Astrocyte of the spinal cord (primary cell): ENCODE data around the gene SLC34A1.
"Not testable (repeated sequence)": the region's sequence is repeated elsewhere in the genome, so short reads cannot be mapped to it uniquely, and the experiment has no call there.

Experiments
- DNase-seq: peaks from one replicate; pipeline ENCODE4 v3.0.0; 2011; ENCODE audit warnings: low read depth, low spot score
- H3K4me3 ChIP-seq: 2 replicates; pipeline ENCODE4 v1.5.1; 2011; ENCODE audit warnings: low read depth, mild to moderate bottlenecking, low read length, moderate library complexity
- in situ Hi-C: cut with HindIII; loops from 2 replicates; pipeline ENCODE4 v1.10.0; 2017; ENCODE audit warnings: low sequenced_read_pairs
- TF ChIP-seq, protein P1 (sequence below): IDR thresholded peaks from 2 replicates; pipeline ENCODE4 v1.5.1; 2012; ENCODE audit warnings: low read depth, mild to moderate bottlenecking, low read length, inconsistent platforms

Gene SLC34A1

DNA sequence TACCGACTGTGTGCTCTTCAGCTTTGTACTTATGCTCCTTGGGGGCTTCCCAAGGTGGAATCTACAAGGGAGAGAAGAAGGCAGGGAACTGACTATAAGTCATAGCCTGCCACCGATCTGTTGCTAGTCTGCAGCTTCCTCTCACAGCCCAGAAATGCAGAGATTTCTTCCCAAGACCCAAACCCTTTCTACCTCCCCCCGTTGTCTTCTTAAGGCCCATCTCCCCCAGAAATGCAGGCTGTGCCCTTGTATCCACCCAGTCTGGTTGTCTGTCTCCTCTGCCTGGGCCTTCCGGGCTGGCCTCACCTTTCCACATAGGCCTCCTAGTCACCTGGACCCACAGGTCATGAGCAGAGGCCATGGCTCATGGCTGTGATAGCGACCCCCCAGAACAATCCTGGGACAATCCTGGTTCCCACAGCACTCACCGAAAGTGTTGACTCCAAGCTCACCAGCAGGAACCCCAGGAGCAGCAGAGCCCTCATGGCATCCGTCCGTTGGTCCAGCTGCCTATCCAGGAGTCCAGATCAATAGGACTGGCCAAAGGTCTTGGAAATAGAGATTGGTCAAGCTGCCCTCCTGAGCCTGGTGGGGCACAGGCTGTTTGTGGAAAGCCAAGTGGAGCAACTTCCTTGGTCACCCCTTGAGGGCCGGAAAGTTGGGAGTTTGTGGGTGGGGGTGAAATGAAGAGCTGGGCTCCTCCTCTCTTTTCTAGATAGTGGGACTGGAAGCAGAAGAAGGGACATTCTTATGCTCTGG, 25.0 kb downstream of the SLC34A1 start, which contains the start of gene F12:
TSS of gene F12 (minus strand) at position 522 of the 759 bp plus-strand sequence. CDS start at position 485, 37 bp downstream.
- TF ChIP-seq, protein P1, sequence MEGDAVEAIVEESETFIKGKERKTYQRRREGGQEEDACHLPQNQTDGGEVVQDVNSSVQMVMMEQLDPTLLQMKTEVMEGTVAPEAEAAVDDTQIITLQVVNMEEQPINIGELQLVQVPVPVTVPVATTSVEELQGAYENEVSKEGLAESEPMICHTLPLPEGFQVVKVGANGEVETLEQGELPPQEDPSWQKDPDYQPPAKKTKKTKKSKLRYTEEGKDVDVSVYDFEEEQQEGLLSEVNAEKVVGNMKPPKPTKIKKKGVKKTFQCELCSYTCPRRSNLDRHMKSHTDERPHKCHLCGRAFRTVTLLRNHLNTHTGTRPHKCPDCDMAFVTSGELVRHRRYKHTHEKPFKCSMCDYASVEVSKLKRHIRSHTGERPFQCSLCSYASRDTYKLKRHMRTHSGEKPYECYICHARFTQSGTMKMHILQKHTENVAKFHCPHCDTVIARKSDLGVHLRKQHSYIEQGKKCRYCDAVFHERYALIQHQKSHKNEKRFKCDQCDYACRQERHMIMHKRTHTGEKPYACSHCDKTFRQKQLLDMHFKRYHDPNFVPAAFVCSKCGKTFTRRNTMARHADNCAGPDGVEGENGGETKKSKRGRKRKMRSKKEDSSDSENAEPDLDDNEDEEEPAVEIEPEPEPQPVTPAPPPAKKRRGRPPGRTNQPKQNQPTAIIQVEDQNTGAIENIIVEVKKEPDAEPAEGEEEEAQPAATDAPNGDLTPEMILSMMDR, result no peak
- H3K4me3 ChIP-seq, result no peak within 1 kb of the TSS
- in situ Hi-C loops, result no loop called here
- DNase-seq, result no peak

GRCh38 chr5:177410575-177410974, 26.3 kb downstream of the SLC34A1 start:
- no peak for DNase-seq
- no peak overlapping the region for H3K4me3 ChIP-seq
- TF ChIP-seq, protein P1, result no peak
- in situ Hi-C loops, result no loop called here

GRCh38 chr5:177412603-177413233, 28.5 kb downstream of the SLC34A1 start:
- TF ChIP-seq, protein P1, result no peak
- in situ Hi-C loops, result no loop called here
- no peak for DNase-seq
- H3K4me3 ChIP-seq, result no peak overlapping the region

GRCh38 chr5:177414481-177414880, 30.2 kb downstream of the SLC34A1 start:
- in situ Hi-C loops, result no loop called here
- TF ChIP-seq, protein P1, result no peak
- no peak for DNase-seq
- H3K4me3 ChIP-seq, result no peak overlapping the region

GRCh38 chr5:177417081-177417480, 32.8 kb downstream of the SLC34A1 start:
- in situ Hi-C loops, H3K4me3 ChIP-seq, DNase-seq: not testable (repeated sequence)

DNA sequence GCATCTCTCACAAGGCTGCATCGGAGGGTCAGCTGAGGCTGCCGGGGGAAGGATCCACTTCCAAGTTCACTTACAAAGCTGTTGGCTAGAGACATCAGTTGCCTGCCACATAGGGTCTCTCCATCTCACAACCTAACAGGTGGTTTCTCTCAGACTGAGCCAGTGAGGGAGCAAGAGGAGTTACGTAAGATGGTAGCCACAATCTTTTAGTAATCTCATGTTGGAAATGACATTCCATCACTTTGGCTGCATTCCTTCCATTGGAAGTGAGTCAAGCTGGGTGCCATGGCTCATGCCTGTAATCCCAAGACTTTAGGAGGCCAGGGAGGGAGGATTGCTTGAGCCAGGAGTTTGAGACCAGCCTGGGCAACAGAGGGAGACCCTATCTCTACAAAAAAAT, 34.8 kb downstream of the SLC34A1 start:
- no peak overlapping the region for H3K4me3 ChIP-seq
- DNase-seq, result no peak
- in situ Hi-C loops, result no loop called here
- TF ChIP-seq, protein P1, result no peak

- in situ Hi-C loops, H3K4me3 ChIP-seq, DNase-seq: not testable (repeated sequence)
These were observed 36.2 kb downstream of the SLC34A1 start for GRCh38 chr5:177420472-177420871.
